DND-41 (cell line): ENCODE data around the gene CCDC92B.

ENCODE experiments used
- ATAC-seq: fragments of 200-7000 bp; cut with Tn5 transposase; 3 replicates; pipeline ENCODE4 v1.9.1; 2021; ENCODE audit warnings: low read depth; ENCODE audit not compliant: insufficient read depth
- DNase-seq: peaks from one replicate; pipeline ENCODE4 v3.0.0-alpha.2; 2020
- H2AFZ ChIP-seq: 2 replicates; pipeline ENCODE4 v1.6.0; 2012; ENCODE audit warnings: low read depth, low read length
- H3K27ac ChIP-seq: 2 replicates; pipeline ENCODE4 v1.5.1; 2012; ENCODE audit warnings: low read length, inconsistent platforms
- H3K27me3 ChIP-seq: fragments of 200-600 bp; sonication (generic); 2 replicates; pipeline ENCODE4 v1.6.0; 2012; ENCODE audit warnings: low read length, mild to moderate bottlenecking, inconsistent platforms; ENCODE audit not compliant: insufficient read depth, poor library complexity
- H3K36me3 ChIP-seq: 2 replicates; pipeline ENCODE4 v1.5.1; 2012; ENCODE audit warnings: low read length, inconsistent platforms; ENCODE audit not compliant: insufficient read depth
- H3K4me1 ChIP-seq: 2 replicates; pipeline ENCODE4 v1.5.1; 2012; ENCODE audit warnings: mild to moderate bottlenecking, low read length; ENCODE audit not compliant: insufficient read depth
- H3K4me2 ChIP-seq: 2 replicates; pipeline ENCODE4 v1.6.0; 2012; ENCODE audit warnings: mild to moderate bottlenecking, moderate library complexity, low read length, inconsistent platforms; ENCODE audit not compliant: insufficient read depth
- H3K4me3 ChIP-seq, 2 experiments: fragments of 200-600 bp in 1 of 2; shearing (Covaris generic) in 1 of 2; 2 replicates each; pipeline ENCODE4 v1.5.1; 2012 to 2016; ENCODE audit warnings: inconsistent platforms in 2 of 2, low read length in 2 of 2, mild to moderate bottlenecking in 2 of 2, low read depth in 1 of 2, moderate library complexity in 1 of 2
- H3K79me2 ChIP-seq: 2 replicates; pipeline ENCODE4 v1.6.0; 2012; ENCODE audit warnings: low read length, inconsistent platforms; ENCODE audit not compliant: insufficient read depth
- H3K9ac ChIP-seq: 2 replicates; pipeline ENCODE4 v1.6.0; 2012; ENCODE audit warnings: low read depth, mild to moderate bottlenecking, inconsistent platforms, low read length, moderate library complexity
- H3K9me3 ChIP-seq: 2 replicates; pipeline ENCODE4 v1.5.1; 2012; ENCODE audit warnings: low read length, moderate library complexity, mild to moderate bottlenecking, inconsistent platforms; ENCODE audit not compliant: insufficient read depth, severe bottlenecking
- H4K20me1 ChIP-seq: 2 replicates; pipeline ENCODE4 v1.6.0; 2012; ENCODE audit warnings: low read length; ENCODE audit not compliant: insufficient read depth
- EZH2 ChIP-seq: IDR thresholded peaks from 3 replicates; pipeline ENCODE4 v1.6.1; 2012; ENCODE audit warnings: borderline replicate concordance, low read depth, mild to moderate bottlenecking, moderate library complexity, low read length, inconsistent platforms; ENCODE audit not compliant: severe bottlenecking
- TF ChIP-seq, protein P1 (sequence below): IDR thresholded peaks from 2 replicates; pipeline ENCODE4 v1.5.1; 2012; ENCODE audit warnings: borderline replicate concordance, low read length, moderate library complexity, mild to moderate bottlenecking; ENCODE audit not compliant: poor library complexity, severe bottlenecking; ENCODE audit errors: extremely low read depth

CCDC92B gene

DNA sequence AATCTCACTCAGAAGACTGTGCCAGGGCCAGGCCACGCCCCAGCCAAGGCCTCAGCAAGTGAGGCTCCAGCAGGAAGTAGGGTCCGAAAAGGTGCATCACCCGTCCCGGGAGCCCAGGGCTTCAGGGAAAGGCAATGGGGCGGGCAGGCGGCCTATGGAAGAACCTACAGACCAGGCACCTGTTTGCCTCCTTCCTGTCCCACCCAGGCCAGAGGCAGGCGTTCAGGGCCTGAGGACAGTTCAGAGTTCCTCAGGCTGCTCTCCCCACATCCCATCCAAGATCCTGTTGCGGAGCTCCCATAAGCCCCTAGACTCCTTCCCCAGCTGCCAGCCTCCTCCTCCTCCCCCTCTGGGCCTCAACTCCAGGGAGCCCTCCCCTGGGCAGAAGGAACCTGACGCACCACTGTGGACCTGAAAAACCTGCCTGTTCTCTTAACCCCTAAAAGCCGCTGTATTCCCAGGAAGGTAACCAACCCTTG is 40.2 kb downstream of the CCDC92B start:
- TF ChIP-seq, protein P1, sequence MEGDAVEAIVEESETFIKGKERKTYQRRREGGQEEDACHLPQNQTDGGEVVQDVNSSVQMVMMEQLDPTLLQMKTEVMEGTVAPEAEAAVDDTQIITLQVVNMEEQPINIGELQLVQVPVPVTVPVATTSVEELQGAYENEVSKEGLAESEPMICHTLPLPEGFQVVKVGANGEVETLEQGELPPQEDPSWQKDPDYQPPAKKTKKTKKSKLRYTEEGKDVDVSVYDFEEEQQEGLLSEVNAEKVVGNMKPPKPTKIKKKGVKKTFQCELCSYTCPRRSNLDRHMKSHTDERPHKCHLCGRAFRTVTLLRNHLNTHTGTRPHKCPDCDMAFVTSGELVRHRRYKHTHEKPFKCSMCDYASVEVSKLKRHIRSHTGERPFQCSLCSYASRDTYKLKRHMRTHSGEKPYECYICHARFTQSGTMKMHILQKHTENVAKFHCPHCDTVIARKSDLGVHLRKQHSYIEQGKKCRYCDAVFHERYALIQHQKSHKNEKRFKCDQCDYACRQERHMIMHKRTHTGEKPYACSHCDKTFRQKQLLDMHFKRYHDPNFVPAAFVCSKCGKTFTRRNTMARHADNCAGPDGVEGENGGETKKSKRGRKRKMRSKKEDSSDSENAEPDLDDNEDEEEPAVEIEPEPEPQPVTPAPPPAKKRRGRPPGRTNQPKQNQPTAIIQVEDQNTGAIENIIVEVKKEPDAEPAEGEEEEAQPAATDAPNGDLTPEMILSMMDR, result no peak
- no peak for TF ChIP-seq EZH2
- DNase-seq, result no peak
- Histone ChIP-seq H3K4me1 (peaks cover 58% of the 10 kb centered on the region), H3K36me3 (peaks cover 14% of the 10 kb centered on the region), H3K27me3 (no peaks in the 10 kb centered on the region), H3K27ac (peak overlapping the region; percentile 23), H3K9ac (peak overlapping the region; percentile 77), H3K4me2 (peak overlapping the region; percentile 93), H3K9me3 (no peaks in the 10 kb centered on the region), H4K20me1 (peaks cover 70% of the 10 kb centered on the region), H3K4me3 (peak overlapping the region in 1 of 2 experiments; percentile 71; a peak in 2 of 4 replicates), H3K79me2 (peaks cover 86% of the 10 kb centered on the region), H2AFZ (no peak overlapping the region)
- ATAC-seq, result no peak

DNA sequence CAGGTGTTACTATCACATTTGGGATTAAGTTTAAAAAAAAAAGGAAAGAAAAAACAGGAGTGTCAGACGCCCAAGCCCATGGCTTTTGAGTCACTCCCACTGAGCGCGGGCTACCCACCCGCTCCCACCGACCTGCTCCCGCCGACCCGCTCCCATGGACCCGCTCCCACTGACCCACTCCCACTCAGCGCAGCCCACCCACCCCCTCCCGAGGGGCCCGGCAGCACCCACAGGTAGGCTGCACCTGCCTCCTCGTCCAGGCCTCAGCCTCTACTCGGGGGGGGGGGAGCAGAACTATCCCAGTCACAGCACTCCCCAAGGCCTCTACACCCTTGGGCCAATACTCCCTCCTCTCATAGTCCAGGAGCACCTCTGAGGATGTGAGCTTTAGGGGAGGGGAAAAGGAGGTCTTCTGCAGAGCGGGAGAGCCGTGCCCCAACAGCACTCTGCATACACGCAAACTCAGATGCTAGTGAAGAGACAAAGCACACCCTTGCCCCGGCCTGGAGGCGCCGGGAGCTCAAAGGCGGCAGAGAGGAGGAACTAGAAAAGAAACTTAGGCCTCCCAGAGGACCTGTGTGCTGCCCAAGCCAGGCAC is 40.8 kb downstream of the CCDC92B start:
- H3K36me3 ChIP-seq, result peaks cover 20% of the 10 kb centered on the region
- H3K79me2 ChIP-seq, result peaks cover 90% of the 10 kb centered on the region
- peaks cover 55% of the 10 kb centered on the region for H3K4me1 ChIP-seq
- no peaks in the 10 kb centered on the region for H3K27me3 ChIP-seq
- peaks cover 75% of the 10 kb centered on the region for H4K20me1 ChIP-seq
- ATAC-seq (no peak), DNase-seq (no peak)
- peak overlapping the region; percentile 93 for H3K4me2 ChIP-seq
- H2AFZ ChIP-seq, result no peak overlapping the region
- peak overlapping the region; percentile 77 for H3K9ac ChIP-seq
- peak overlapping the region in 1 of 2 experiments; percentile 71; a peak in 2 of 4 replicates for H3K4me3 ChIP-seq
- peak overlapping the region; percentile 23; the same call in 1 of the 2 replicates for H3K27ac ChIP-seq
- TF ChIP-seq, protein P1, result no peak
- TF ChIP-seq EZH2, result no peak
- no peaks in the 10 kb centered on the region for H3K9me3 ChIP-seq

DNA sequence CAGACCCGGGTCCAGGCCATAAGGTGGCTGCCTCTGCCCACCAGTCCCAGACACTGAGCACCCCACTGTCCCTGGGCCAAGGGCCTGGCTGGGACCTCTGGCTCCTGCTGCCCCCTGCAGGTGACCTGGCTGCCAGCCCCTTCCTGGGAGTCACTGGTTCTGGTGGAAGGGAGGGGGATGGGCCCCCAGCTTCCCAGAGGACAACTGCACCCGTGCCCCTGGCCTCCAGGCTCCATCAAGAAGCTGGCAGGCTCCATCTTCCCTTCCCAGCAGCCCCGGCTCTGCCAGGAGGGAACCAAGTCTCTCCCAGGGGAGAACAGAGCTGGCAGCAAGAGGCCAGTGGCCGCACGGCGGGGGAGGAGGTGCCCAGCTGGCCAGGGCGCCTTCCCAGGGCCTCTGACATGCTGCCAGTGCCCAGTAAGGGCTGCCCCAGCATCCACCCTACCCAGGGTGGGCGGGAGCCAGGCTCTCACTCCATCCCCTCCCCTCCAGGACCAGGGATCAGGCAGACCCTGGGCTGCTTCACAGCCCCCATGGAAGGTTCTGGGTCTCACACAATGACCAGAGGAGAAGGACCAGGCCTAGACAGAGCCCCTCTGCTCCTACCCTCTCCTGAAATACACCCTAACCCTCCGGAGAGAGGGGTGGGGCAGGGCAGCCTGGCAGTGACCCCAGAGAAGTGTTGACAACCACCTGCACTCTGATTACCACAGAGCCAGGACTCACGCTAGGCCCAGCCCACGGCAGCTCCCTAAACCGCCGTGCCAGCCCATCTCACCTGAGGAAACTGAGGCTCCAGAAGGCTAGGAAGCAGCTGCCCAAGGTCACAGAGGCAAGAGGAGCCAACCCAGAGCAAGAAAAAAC is 41.5 kb downstream of the CCDC92B start:
- peaks cover 52% of the 10 kb centered on the region for H3K4me1 ChIP-seq
- DNase-seq, result peak; percentile 30
- peaks cover 83% of the 10 kb centered on the region for H4K20me1 ChIP-seq
- ATAC-seq, result no peak
- H3K9me3 ChIP-seq, result no peaks in the 10 kb centered on the region
- H3K4me2 ChIP-seq, result peak overlapping the region; percentile 93; the same call in 1 of the 2 replicates
- no peak overlapping the region for H3K27ac ChIP-seq
- TF ChIP-seq EZH2, result no peak
- TF ChIP-seq, protein P1, result peak; percentile 54
- H3K4me3 ChIP-seq, result no peak overlapping the region
- H3K9ac ChIP-seq, result peak overlapping the region; percentile 15; the same call in 1 of the 2 replicates
- H3K79me2 ChIP-seq, result peaks cover 92% of the 10 kb centered on the region
- H3K36me3 ChIP-seq, result peaks cover 27% of the 10 kb centered on the region
- no peak overlapping the region for H2AFZ ChIP-seq
- no peaks in the 10 kb centered on the region for H3K27me3 ChIP-seq
